Measurements from ENCODE around the gene FREM2. TPM values are rescaled to one million over a fixed set of nuclear protein-coding genes. Genes with fewer than 3 reads are reported as not detected.

The FREM2 gene
- total RNA-seq, 4 donors from 2014 or later, result 0.28 to 2.8 (median 1.6) TPM

DNA sequence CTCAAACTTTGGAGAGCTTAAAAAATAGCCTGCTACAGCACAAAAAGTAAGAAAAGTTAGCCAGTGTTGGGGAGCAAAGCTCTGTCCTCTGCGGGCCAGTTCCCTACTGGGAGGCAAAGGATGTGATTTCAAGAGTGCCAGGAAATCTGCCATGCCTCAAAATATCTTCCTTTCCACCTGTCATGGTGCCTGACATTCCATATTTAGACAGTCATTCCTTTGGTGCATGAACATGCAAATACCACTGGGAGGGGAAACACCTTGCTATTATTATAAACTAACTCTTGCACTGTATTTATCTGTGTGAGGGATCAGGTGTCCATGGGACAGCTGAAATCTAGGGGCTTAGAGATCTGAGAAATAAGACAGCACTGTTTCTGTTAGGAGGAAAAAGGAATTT, 10.3 kb downstream of the FREM2 start:
- DNase-seq (ENCODE audit: low spot score) (no peak), ATAC-seq (ENCODE audit: low FRiP score) (no peak)
- TF ChIP-seq, protein P1, sequence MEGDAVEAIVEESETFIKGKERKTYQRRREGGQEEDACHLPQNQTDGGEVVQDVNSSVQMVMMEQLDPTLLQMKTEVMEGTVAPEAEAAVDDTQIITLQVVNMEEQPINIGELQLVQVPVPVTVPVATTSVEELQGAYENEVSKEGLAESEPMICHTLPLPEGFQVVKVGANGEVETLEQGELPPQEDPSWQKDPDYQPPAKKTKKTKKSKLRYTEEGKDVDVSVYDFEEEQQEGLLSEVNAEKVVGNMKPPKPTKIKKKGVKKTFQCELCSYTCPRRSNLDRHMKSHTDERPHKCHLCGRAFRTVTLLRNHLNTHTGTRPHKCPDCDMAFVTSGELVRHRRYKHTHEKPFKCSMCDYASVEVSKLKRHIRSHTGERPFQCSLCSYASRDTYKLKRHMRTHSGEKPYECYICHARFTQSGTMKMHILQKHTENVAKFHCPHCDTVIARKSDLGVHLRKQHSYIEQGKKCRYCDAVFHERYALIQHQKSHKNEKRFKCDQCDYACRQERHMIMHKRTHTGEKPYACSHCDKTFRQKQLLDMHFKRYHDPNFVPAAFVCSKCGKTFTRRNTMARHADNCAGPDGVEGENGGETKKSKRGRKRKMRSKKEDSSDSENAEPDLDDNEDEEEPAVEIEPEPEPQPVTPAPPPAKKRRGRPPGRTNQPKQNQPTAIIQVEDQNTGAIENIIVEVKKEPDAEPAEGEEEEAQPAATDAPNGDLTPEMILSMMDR (IDR thresholded peaks at IDR 0.05), result no peak

DNA sequence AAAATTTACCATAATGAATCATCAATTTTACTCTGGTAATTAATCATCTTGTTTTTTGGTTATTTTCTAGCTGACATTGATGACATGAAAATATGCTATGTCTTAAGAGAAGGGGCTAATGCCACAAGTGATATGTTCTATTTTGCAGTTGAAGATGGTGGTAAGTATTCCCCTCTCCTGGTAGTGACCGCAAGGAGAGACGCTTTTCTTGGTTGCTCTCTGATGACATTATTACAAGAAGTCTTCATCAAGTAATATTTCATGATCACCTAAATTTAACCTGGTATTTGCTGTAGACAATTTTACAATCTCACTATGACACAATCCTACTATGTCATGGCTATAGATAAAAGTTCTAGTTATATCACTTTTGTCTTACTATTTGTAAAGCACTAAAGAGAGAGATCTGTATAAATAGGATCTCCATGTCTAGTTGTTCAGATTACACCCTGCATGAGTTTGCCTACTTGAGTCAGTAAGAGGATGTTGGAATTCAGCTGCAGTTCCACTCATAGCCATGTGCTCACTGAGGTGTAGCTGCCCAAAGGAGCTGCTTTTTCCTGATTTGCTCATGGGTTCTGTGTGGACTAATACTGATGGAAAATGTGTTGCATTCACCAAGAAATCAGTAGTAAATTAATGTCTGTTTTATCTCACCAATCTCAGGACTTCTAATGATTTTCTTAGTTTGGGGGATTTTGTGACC, 10.9 kb downstream of the FREM2 start:
- DNase-seq (ENCODE audit: low spot score), result no peak
- TF ChIP-seq, protein P1 (IDR thresholded peaks at IDR 0.05), result no peak
- ATAC-seq (ENCODE audit: low FRiP score), result no peak

DNA sequence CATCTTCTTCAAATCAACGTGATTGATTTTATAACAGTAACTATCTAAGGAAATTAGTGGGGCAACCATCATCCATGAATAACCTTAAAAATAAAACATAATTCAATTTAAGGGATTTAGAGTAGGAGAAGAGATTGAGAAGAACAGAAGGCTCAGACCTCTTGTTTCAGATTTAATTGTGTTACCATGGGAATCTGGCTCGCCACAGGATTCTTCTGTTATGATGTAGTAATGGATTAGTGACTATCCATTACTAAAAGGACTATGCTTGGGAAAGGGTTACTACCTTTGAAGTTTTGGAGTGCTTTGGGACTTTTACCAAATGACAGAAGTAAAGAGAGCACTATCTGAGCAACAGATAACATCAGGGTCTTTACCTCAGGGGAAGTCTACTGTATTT, 13.2 kb downstream of the FREM2 start:
- ATAC-seq (ENCODE audit: low FRiP score), result no peak
- TF ChIP-seq, protein P1 (IDR thresholded peaks at IDR 0.05), result no peak
- DNase-seq (ENCODE audit: low spot score), result no peak

DNA sequence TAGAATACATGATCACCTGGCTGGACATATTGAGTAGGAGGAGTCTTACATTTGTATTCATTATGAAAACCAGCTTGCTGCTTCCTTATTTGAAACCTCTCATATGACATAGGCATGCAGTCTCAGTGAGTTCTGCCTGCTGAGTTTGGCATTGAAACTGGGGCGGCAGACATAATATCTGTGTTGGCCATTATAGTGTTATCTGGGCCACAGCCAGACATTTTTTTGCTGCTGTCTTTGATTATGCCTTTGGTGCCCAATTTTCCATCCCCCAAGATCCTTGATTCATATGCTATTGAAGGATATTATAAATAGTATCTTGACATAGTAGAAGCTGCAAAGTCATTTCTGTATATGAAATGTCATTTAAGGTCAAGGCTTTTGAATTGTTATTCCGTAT, 15.8 kb downstream of the FREM2 start:
- TF ChIP-seq, protein P1 (IDR thresholded peaks at IDR 0.05), result no peak
- no peak for DNase-seq (ENCODE audit: low spot score)
- ATAC-seq (ENCODE audit: low FRiP score), result no peak

DNA sequence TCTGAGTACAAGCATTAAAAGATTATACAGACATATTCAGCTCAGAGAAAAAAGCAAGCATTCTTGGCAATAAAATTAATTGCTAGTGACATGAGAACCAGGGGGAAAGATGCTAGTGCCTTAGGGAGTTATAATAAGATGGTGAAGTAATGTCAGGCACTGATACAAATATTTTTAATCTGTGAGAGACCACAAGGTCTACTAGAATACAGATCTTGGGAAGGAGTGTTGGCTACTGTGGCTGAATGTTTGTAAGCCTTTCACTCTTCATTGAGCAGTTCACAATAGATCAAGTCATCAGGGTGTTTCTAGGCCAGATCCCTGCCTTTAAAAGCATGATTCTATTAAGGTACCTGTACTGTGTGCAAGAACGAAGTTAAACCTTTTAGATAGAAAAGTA, 16.4 kb downstream of the FREM2 start:
- TF ChIP-seq, protein P1 (IDR thresholded peaks at IDR 0.05), result no peak
- ATAC-seq (ENCODE audit: low FRiP score), result no peak
- DNase-seq (ENCODE audit: low spot score), result no peak

DNA sequence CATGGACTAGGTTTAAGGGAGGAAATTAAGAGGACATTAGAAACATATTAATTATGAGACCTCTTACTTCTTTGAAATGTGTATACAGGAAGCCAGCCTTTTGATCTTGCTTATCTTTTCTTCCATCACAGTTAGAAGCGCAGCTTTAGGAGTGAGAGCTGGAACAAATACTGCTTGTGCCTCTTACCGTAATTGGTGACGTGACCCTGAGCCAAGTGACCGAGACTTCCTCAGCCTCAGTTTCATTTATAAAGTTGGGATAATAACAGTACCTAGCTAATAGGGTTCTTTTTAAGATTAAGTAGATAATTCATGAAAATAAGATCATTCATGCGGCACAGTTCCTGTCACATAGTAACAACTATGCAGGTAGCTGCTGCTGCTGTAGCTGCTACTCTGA, 18.5 kb downstream of the FREM2 start:
- TF ChIP-seq, protein P1 (IDR thresholded peaks at IDR 0.05), result no peak
- ATAC-seq (ENCODE audit: low FRiP score), result no peak

DNA sequence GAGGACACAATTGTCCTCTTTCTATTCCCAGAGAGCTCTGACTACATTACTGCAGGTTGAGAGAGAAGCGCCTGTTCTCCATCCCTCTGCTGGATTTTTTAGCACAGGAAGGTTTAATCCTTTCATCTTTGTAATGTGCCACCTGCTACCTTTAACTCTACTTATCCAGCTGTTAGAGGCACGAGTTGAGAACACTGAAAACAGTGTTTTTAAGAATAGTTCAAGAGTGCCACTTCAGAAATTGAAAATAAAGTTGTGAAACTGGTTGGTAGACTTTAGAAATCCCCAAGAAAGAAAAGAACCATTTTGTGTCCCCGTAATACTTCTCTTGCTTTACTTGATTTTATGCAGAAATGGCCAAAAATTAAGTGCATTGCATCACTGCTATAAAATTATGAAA, 20.6 kb downstream of the FREM2 start:
- DNase-seq (ENCODE audit: low spot score) (no peak), ATAC-seq (ENCODE audit: low FRiP score) (no peak)
- TF ChIP-seq, protein P1 (IDR thresholded peaks at IDR 0.05), result no peak

More for the DNA sequence above, 18.5 kb downstream of the FREM2 start:
- no peak for DNase-seq (ENCODE audit: low spot score)

Measured in omental fat pad (tissue), 4 donors.